Measurements from ENCODE around the gene SORL1. TPM values are rescaled to one million over a fixed set of nuclear protein-coding genes. Genes with fewer than 3 reads are reported as not detected.

The SORL1 gene
- total RNA-seq, 1 experiment from 2014 or later: 4.9 TPM

DNA sequence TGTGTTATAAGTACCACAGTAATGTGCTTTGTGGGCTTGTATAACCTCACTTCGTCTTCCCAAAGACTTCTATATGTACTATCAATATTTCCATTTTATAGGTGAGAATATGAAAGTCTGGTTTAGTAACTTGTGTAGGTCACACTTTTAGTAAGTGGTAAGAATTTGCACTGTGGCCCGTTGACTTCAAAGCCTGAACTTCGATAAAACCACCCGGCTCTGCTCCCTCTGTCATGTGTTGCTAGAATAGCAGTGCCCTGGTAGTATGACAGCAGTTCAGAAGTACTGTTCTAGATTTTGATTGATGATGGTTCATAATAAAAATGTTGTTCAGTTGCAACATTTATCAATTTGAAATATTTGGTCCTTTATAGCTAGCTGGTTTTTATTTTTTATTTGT lies 110.9 kb downstream of the SORL1 start:
- Histone ChIP-seq H3K27ac (no peak overlapping the region), H3K9me2 (ENCODE audit: insufficient read depth) (no peaks in the 10 kb centered on the region), H2AFZ (no peak overlapping the region), H3K4me1 (replicated peaks; ENCODE audit: insufficient read depth) (no peaks in the 10 kb centered on the region), H3F3A (ENCODE audit: insufficient read depth, low read depth) (no peaks in the 10 kb centered on the region), H3K79me2 (ENCODE audit: low read depth) (no peaks in the 10 kb centered on the region), H3K4me3 (no peak overlapping the region), H3K27me3 (ENCODE audit: insufficient read depth, low read depth) (peaks cover 82% of the 10 kb centered on the region), H3K4me2 (no peak overlapping the region), H3K36me3 (ENCODE audit: low read depth) (no peaks in the 10 kb centered on the region), H3K9me3 (ENCODE audit: insufficient read depth, low read depth) (no peaks in the 10 kb centered on the region), H4K20me1 (ENCODE audit: insufficient read depth) (no peaks in the 10 kb centered on the region)
- no TSS peak for BruUV-seq (replicated peaks)
- no peak for DNase-seq
- POLR2A ChIA-PET (ENCODE audit: unreplicated experiment): no interaction called here
- CTCF ChIA-PET: no interaction called here
- intact Hi-C loops (cut with micrococcal nuclease; ENCODE audit: unreplicated experiment): no loop called here
- no peak for TF ChIP-seq EZH2 (IDR thresholded peaks at IDR 0.05; ENCODE audit: low read depth)
- TF ChIP-seq, protein P1, sequence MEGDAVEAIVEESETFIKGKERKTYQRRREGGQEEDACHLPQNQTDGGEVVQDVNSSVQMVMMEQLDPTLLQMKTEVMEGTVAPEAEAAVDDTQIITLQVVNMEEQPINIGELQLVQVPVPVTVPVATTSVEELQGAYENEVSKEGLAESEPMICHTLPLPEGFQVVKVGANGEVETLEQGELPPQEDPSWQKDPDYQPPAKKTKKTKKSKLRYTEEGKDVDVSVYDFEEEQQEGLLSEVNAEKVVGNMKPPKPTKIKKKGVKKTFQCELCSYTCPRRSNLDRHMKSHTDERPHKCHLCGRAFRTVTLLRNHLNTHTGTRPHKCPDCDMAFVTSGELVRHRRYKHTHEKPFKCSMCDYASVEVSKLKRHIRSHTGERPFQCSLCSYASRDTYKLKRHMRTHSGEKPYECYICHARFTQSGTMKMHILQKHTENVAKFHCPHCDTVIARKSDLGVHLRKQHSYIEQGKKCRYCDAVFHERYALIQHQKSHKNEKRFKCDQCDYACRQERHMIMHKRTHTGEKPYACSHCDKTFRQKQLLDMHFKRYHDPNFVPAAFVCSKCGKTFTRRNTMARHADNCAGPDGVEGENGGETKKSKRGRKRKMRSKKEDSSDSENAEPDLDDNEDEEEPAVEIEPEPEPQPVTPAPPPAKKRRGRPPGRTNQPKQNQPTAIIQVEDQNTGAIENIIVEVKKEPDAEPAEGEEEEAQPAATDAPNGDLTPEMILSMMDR (conservative IDR thresholded peaks at IDR 0.05): no peak

DNA sequence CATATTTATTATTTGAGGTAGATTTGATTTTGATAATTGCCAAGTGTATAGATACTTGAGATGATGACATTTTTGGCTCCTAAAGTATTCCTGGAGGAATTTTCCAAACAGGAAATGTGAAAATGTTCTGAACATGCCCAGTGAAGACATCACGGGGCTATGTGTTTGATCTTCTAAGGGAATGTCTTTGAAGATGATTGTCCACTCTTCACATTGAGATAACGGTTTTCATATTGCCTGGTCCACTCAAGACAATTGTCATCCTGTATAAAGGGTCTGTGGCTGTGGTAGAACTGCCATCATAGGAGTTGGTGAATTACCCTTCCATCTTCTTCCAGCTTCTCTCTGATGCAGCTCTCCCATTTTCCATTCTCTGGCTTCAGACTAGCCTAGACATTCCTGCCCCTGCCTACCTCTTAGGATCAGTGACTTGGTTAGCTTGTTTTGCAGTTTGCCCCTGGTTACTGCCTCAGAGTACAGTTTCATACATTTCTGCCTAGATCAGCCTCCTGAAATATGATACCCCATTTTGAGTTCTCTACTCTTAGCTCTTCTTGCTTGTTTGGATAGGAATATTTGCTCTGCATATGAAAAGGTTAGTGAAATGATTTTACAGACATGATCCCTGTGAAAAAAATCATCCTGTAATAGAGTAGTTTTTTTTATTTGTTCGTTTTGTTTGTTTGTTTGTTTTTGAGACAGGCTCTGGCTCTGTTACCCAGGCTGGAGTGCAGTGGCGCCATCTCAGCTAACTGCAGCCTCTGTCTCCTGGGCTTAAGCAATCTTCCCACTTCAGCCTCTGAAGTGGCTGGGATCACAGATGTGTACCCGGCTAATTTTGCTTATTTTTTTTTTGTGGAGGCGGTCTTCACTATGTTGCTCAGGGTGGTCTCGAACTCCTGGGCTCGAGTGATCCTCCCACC lies 112.0 kb downstream of the SORL1 start:
- ChIA-PET POLR2A (ENCODE audit: unreplicated experiment) (no interaction called here), CTCF (interaction anchor here (0.6 kb wide), 1 partner anchor 99 kb away, joined by 8 read pairs; no protein-coding TSS in a partner anchor)
- no peaks in the 10 kb centered on the region for H4K20me1 ChIP-seq (ENCODE audit: insufficient read depth)
- peaks cover 78% of the 10 kb centered on the region for H3K27me3 ChIP-seq (ENCODE audit: insufficient read depth, low read depth)
- no peaks in the 10 kb centered on the region for H3K36me3 ChIP-seq (ENCODE audit: low read depth)
- H3K4me1 ChIP-seq (replicated peaks; ENCODE audit: insufficient read depth): no peaks in the 10 kb centered on the region
- no peak overlapping the region for H2AFZ ChIP-seq
- H3K4me2 ChIP-seq: no peak overlapping the region
- no peak for TF ChIP-seq EZH2 (IDR thresholded peaks at IDR 0.05; ENCODE audit: low read depth)
- TF ChIP-seq, protein P1 (conservative IDR thresholded peaks at IDR 0.05): no peak
- no peak overlapping the region for H3K4me3 ChIP-seq
- no peak overlapping the region for H3K27ac ChIP-seq
- no TSS peak for BruUV-seq (replicated peaks)
- H3K9me3 ChIP-seq (ENCODE audit: insufficient read depth, low read depth): no peaks in the 10 kb centered on the region
- no peaks in the 10 kb centered on the region for H3K9me2 ChIP-seq (ENCODE audit: insufficient read depth)
- no peaks in the 10 kb centered on the region for H3K79me2 ChIP-seq (ENCODE audit: low read depth)
- no peaks in the 10 kb centered on the region for H3F3A ChIP-seq (ENCODE audit: insufficient read depth, low read depth)
- no peak for DNase-seq
- intact Hi-C loops (cut with micrococcal nuclease; ENCODE audit: unreplicated experiment): no loop called here

DNA sequence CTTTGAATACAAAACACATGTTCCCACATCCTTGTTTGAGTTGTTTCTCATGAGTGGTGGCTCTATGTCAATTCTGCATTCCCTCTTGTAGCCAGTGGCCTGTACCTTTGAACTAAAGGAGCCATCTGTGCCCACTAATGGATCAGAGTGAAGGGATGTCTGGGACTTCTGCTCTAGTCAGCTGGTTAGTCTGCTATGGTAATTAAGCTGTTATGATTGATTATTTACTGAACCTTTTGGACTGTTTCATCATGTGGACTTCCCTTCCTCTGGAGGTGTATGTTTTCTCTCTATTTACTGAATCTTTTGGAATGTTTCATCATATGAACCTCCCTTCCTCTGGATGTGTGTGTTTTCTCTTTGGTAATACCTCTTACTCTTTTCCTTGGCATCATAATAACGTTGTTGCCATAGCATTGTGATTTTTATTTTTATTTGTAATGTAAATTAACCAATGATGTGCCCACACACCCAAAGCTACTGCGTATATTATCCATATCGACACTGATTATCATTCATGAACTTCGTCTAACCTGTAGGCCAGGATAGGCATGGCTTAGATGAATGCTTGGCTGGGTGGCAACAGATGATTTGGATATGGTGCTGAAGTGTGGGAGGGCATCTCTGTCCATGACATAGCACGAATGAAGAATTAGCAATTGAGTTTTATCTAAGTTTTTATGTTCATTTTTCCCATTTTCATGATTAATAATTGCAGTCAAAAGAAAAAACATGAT lies 113.0 kb downstream of the SORL1 start:
- intact Hi-C loops (cut with micrococcal nuclease; ENCODE audit: unreplicated experiment): no loop called here
- DNase-seq: no peak
- no peaks in the 10 kb centered on the region for H4K20me1 ChIP-seq (ENCODE audit: insufficient read depth)
- no peaks in the 10 kb centered on the region for H3F3A ChIP-seq (ENCODE audit: insufficient read depth, low read depth)
- H3K36me3 ChIP-seq (ENCODE audit: low read depth): no peaks in the 10 kb centered on the region
- ChIA-PET POLR2A (ENCODE audit: unreplicated experiment) (no interaction called here), CTCF (interaction anchor here (0.6 kb wide), 1 partner anchor 100 kb away, joined by 8 read pairs; no protein-coding TSS in a partner anchor)
- H2AFZ ChIP-seq: no peak overlapping the region
- BruUV-seq (replicated peaks): no TSS peak
- H3K4me3 ChIP-seq: no peak overlapping the region
- no peaks in the 10 kb centered on the region for H3K9me3 ChIP-seq (ENCODE audit: insufficient read depth, low read depth)
- no peak overlapping the region for H3K27ac ChIP-seq
- no peaks in the 10 kb centered on the region for H3K4me1 ChIP-seq (replicated peaks; ENCODE audit: insufficient read depth)
- peaks cover 78% of the 10 kb centered on the region for H3K27me3 ChIP-seq (ENCODE audit: insufficient read depth, low read depth)
- no peaks in the 10 kb centered on the region for H3K79me2 ChIP-seq (ENCODE audit: low read depth)
- TF ChIP-seq EZH2 (IDR thresholded peaks at IDR 0.05; ENCODE audit: low read depth): no peak
- TF ChIP-seq, protein P1 (conservative IDR thresholded peaks at IDR 0.05): no peak
- H3K9me2 ChIP-seq (ENCODE audit: insufficient read depth): no peaks in the 10 kb centered on the region
- H3K4me2 ChIP-seq: no peak overlapping the region
